Omental fat pad (tissue), 4 donors: ENCODE results near the gene AQP12B. TPM values are rescaled to one million over a fixed set of nuclear protein-coding genes. Genes with fewer than 3 reads are reported as not detected.

Source experiments
- ATAC-seq: fragments of 150-250 bp; one replicate; pipeline ENCODE4 v1.9.1; 2016; ENCODE audit warnings: mild to moderate bottlenecking, moderate library complexity; ENCODE audit not compliant: low FRiP score
- DNase-seq: peaks from one replicate; pipeline ENCODE4 v3.0.0-alpha.2; 2019; ENCODE audit warnings: low spot score
- total RNA-seq, 4 donors: library from RNA; depleted of rRNA; stranded (reverse); fragments of >200 nt; gene quantifications; one replicate each; pipeline ENCODE4 v1.1.0, GENCODE V29; 2016
- TF ChIP-seq, protein P1 (sequence below), 3 donors: fragments of 450-650 bp; IDR thresholded peaks; one replicate each; pipeline ENCODE4 v1.5.1; 2016 to 2017; ENCODE audit warnings: antibody characterized with exemption in 3 of 3, mild to moderate bottlenecking in 3 of 3, moderate library complexity in 2 of 3

AQP12B gene
- total RNA-seq, 4 donors from 2014 or later: not detected

DNA sequence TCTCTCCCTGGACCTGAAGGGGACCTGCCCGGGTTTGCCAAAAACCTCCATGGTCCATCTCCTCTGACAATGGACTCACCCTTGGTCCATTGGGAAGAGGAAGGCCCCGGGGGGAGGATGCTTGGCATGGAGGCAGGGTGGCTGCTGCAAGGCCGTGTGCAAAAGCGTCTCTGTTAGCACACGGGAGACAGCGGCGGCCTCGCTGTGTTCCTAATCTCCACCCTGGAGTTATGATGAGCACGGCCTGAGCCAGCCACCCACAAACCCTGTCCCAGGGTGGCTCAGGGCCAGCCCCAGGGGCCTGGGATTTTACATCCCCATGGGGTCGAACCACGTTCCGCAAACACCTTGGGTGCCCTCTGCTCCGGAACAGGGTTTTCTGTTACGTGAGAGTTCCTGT is 44.8 kb upstream of the AQP12B start:
- no peak for ATAC-seq
- TF ChIP-seq, protein P1, sequence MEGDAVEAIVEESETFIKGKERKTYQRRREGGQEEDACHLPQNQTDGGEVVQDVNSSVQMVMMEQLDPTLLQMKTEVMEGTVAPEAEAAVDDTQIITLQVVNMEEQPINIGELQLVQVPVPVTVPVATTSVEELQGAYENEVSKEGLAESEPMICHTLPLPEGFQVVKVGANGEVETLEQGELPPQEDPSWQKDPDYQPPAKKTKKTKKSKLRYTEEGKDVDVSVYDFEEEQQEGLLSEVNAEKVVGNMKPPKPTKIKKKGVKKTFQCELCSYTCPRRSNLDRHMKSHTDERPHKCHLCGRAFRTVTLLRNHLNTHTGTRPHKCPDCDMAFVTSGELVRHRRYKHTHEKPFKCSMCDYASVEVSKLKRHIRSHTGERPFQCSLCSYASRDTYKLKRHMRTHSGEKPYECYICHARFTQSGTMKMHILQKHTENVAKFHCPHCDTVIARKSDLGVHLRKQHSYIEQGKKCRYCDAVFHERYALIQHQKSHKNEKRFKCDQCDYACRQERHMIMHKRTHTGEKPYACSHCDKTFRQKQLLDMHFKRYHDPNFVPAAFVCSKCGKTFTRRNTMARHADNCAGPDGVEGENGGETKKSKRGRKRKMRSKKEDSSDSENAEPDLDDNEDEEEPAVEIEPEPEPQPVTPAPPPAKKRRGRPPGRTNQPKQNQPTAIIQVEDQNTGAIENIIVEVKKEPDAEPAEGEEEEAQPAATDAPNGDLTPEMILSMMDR (IDR thresholded peaks at IDR 0.05): no peak

DNA sequence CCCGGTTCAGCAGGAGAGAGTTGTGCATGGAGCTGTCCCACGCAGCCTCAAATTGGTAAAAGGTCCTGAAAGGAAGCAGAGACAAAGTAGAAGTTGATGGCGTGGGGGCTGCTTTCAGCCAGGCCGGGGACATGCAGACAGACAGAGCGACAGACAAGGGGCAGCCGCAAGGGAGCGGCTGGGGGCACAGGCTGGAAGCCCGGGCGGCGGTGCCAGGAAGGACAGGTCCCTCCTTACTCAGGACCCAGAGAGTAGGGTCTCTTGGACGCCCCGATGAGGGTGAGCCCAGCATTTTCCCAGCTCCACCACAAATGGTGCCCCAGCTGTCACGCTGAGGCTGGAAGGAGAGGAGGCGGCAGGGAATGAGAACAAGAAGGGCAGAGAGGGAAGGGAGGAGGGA is 44.2 kb upstream of the AQP12B start:
- no peak for ATAC-seq
- no peak for DNase-seq
- TF ChIP-seq, protein P1 (IDR thresholded peaks at IDR 0.05): no peak

More for the DNA sequence above, 44.8 kb upstream of the AQP12B start:
- DNase-seq: no peak

DNA sequence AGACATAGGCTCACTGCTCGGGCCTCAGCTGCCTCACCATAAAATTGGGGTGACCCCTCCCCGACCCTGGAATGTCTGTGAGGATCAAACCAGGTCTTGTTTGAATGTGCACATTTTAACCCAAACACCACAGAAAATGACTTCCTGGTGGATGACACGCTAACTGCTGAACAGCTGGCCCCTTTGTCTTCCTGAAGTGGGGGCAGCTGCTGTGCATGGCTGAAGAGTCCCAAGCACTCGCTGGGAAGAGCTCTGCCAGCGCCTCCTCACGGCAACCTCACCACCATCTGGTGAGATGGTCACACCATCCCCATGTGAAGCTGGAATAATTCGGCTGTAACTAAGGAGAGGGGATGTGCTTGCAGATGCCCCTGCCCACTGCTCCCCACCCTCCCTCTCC is 43.0 kb upstream of the AQP12B start:
- TF ChIP-seq, protein P1 (IDR thresholded peaks at IDR 0.05): no peak
- no peak for ATAC-seq
- DNase-seq: no peak

DNA sequence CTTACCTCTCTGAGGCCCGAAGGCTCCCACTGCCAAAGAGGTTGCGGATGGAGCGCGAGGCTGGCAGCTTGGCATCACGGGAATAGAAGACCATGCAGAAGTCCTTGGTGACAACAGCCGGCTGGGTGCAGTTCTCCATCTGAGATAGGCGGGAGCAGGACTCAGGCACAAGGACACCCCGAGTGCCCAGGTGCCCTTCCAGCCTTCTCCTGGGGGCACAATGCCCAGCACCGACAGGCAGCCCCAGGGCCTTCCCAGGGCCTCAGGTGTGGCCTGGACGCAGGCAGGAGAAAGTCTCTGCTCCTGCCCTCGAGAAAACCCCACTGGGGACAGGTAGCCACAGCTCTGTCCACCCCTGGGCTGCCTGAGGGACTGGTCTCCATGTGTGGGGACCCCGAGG is 42.6 kb upstream of the AQP12B start:
- DNase-seq: no peak
- TF ChIP-seq, protein P1 (IDR thresholded peaks at IDR 0.05): no peak
- no peak for ATAC-seq

DNA sequence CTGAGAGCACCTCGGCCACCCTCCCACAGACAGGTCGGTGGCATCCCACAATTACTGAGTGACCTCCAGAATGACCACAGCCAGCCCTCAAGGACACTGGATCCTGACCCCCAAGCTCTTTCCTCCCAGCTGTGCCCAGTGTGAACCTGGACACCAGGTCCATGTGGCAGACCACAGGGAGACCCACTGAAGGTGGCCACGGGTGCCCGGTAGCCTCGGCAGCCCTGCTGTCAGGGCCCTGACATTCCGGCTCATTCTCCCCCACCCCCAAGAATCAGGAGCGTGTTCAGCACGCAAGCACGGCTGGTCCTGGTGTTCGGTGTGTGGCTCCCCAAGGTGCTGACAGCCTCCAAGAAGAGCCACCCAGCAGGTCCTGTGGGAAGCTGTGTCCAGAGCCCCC is 41.7 kb upstream of the AQP12B start:
- no peak for ATAC-seq
- TF ChIP-seq, protein P1 (IDR thresholded peaks at IDR 0.05): no peak
- no peak for DNase-seq

DNA sequence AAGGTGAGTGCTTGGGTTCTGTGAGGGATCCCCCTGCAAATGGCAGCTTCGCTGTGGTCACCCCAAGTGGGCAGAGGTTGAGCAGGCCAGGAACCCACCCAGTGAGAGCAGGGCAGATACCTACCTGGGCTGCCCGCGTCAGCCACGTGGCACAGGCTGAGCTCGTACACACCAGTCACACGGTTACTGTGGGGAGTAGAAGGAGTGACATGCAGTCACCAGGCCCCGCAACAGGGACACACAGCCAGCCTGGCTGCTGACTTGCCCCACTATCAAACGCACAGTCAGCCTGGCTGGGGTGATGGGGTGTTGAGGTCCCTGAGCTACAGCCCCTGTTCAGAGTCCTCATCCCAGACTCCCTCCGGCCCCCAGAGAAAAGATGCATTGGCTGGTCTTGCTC is 41.2 kb upstream of the AQP12B start:
- DNase-seq (no peak), ATAC-seq (no peak)
- TF ChIP-seq, protein P1 (IDR thresholded peaks at IDR 0.05): no peak

DNA sequence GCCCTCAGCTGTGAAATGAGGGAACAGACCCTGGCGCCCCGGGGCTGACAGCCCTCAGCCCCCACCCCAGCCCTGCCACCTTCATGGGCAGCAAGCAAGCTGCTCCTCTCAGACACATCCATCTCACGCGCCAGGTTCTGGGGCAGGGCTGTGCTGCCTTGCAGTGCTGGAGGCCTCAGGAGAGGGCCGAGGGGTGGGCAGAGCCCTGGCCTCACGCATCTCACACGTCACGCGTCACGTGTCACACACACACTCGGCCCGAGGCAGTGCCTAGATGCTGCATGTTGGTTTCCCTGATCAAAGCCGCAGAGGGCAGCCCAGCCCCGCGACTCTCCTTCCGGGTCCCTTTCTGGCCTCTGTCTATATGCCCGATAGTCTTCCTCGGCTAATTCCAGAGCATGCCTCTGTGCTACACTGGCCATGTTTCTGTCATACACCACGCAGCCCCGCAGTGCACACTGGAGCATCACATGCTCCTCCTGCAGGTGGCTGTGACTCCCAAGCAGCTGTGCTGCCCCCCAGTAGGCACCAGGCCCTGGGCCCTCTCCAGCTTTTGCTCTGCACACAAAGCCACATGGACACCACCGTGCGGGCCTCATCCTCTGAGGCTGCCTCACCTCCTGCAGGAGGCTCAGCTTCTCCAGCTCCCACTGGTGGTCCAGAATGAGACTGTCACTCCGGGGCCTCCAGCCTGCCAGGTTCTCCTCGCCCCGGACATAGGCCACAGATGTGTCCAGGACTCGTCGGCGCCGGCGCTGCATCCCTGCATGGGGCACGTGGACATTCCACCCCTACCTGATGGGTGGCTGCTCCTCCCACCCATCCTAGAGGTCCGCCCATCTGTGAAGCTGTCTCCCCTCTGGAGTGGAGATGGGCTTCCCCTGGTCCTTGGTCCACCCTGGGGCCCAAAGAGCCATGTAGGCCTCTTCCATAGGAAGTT is 40.4 kb upstream of the AQP12B start:
- no peak for ATAC-seq
- DNase-seq: no peak
- TF ChIP-seq, protein P1 (IDR thresholded peaks at IDR 0.05): no peak
